Neural cell (in vitro differentiated cells): ENCODE results near the gene TFB1M. TPM values are rescaled to one million over a fixed set of nuclear protein-coding genes. Genes with fewer than 3 reads are reported as not detected.

Experiments
- H2AFZ ChIP-seq: fragments of 200-600, 300-800 bp; sonication (generic), shearing (Covaris generic); 2 replicates; pipeline ENCODE4 v1.6.0; 2014; ENCODE audit warnings: low read depth, mild to moderate bottlenecking, antibody characterized with exemption, low read length, moderate library complexity
- H3F3A ChIP-seq: fragments of 200-600 bp; shearing (Covaris generic); 2 replicates; pipeline ENCODE4 v1.6.1; 2016; ENCODE audit warnings: mild to moderate bottlenecking, moderate library complexity, mixed read lengths, antibody characterized with exemption, low read length; ENCODE audit not compliant: insufficient read depth, poor library complexity, severe bottlenecking
- H3K27ac ChIP-seq: fragments of 200-600, 300-800 bp; sonication (generic), shearing (Covaris generic); 2 replicates; pipeline ENCODE4 v1.5.1; 2014; ENCODE audit warnings: mild to moderate bottlenecking, low read length, moderate library complexity
- H3K27me3 ChIP-seq: fragments of 300-800, 200-600 bp; sonication (generic), shearing (Covaris generic); 2 replicates; pipeline ENCODE4 v1.6.0; 2014; ENCODE audit warnings: mild to moderate bottlenecking, low read depth, low read length, moderate library complexity; ENCODE audit not compliant: insufficient read depth
- H3K36me3 ChIP-seq: fragments of 300-800, 200-600 bp; sonication (generic), shearing (Covaris generic); 2 replicates; pipeline ENCODE4 v1.5.1; 2014; ENCODE audit warnings: mild to moderate bottlenecking, antibody characterized with exemption, low read length, moderate library complexity; ENCODE audit not compliant: insufficient read depth
- H3K4me2 ChIP-seq: fragments of 300-800, 200-600 bp; sonication (generic), shearing (Covaris generic); 2 replicates; pipeline ENCODE4 v1.6.0; 2014; ENCODE audit warnings: mild to moderate bottlenecking, low read length
- H3K4me3 ChIP-seq: fragments of 300-800, 200-600 bp; sonication (generic), shearing (Covaris generic); 2 replicates; pipeline ENCODE4 v1.5.1; 2014; ENCODE audit warnings: mild to moderate bottlenecking, low read length, moderate library complexity
- H3K79me2 ChIP-seq: fragments of 200-600 bp; shearing (Covaris generic); replicated peaks from 2 replicates; pipeline ENCODE4 v1.6.0; 2014; ENCODE audit warnings: mild to moderate bottlenecking, low read length, moderate library complexity; ENCODE audit not compliant: insufficient read depth
- H3K9ac ChIP-seq: fragments of 300-800, 200-600 bp; sonication (generic), shearing (Covaris generic); 2 replicates; pipeline ENCODE4 v1.6.1; 2016; ENCODE audit warnings: mild to moderate bottlenecking, low read length, mixed read lengths
- H3K9me2 ChIP-seq: fragments of 200-600 bp; shearing (Covaris generic); 2 replicates; pipeline ENCODE4 v1.6.1; 2016; ENCODE audit warnings: mild to moderate bottlenecking, low read length, mixed read lengths; ENCODE audit not compliant: insufficient read depth
- H3K9me3 ChIP-seq: fragments of 200-600, 300-800 bp; sonication (generic), shearing (Covaris generic); 2 replicates; pipeline ENCODE4 v1.6.1; 2016; ENCODE audit warnings: mild to moderate bottlenecking, mixed run types, low read length, moderate library complexity, mixed read lengths
- H4K20me1 ChIP-seq: fragments of 200-600 bp; shearing (Covaris generic); 2 replicates; pipeline ENCODE4 v1.6.1; 2016; ENCODE audit warnings: mild to moderate bottlenecking, mixed run types; ENCODE audit not compliant: insufficient read depth
- EP300 ChIP-seq: fragments of 450-650 bp; conservative IDR thresholded peaks from 2 replicates; pipeline ENCODE4 v1.6.1; 2014; ENCODE audit warnings: antibody characterized with exemption, mild to moderate bottlenecking, moderate library complexity; ENCODE audit not compliant: poor library complexity, severe bottlenecking
- EZH2 ChIP-seq: fragments of 200-600, 300-800 bp; shearing (Covaris generic), sonication (generic); IDR thresholded peaks from 2 replicates; pipeline ENCODE4 v1.6.1; 2014; ENCODE audit warnings: antibody characterized with exemption, low read length, borderline replicate concordance, mild to moderate bottlenecking; ENCODE audit not compliant: insufficient read depth, poor library complexity, severe bottlenecking
- MXI1 ChIP-seq: fragments of 450-650 bp; conservative IDR thresholded peaks from 2 replicates; pipeline ENCODE4 v1.6.1; 2014; ENCODE audit warnings: antibody characterized with exemption, mild to moderate bottlenecking; ENCODE audit not compliant: poor library complexity, severe bottlenecking
- POLR2AphosphoS5 ChIP-seq: IDR thresholded peaks from 2 replicates; pipeline ENCODE4 v1.6.1; 2012
- RAD21 ChIP-seq: fragments of 450-650 bp; conservative IDR thresholded peaks from 2 replicates; pipeline ENCODE4 v1.6.1; 2014; ENCODE audit warnings: antibody characterized with exemption, mild to moderate bottlenecking, moderate library complexity
- SMC3 ChIP-seq: fragments of 450-650 bp; conservative IDR thresholded peaks from 2 replicates; pipeline ENCODE4 v1.6.1; 2014; ENCODE audit warnings: antibody characterized with exemption, mild to moderate bottlenecking, moderate library complexity; ENCODE audit not compliant: poor library complexity
- TAF1 ChIP-seq: IDR thresholded peaks from 2 replicates; pipeline ENCODE4 v1.6.1; 2012; ENCODE audit warnings: low read depth
- polyA plus RNA-seq: library from polyadenylated mRNA; depleted of rRNA; stranded (reverse); fragments of >200 nt; gene quantifications from 2 replicates; pipeline ENCODE4 v1.2.3, GENCODE V29; 2014
- TF ChIP-seq, protein P1 (sequence below): fragments of 450-650 bp; IDR thresholded peaks from 2 replicates; pipeline ENCODE4 v1.5.1; 2014; ENCODE audit warnings: antibody characterized with exemption, mild to moderate bottlenecking, moderate library complexity; ENCODE audit not compliant: poor library complexity, severe bottlenecking
- TF ChIP-seq, protein P2 (sequence below): IDR thresholded peaks from 2 replicates; pipeline ENCODE4 v1.6.1; 2012; ENCODE audit warnings: borderline replicate concordance

TFB1M gene
- polyA plus RNA-seq, 1 donor from 2014 or later = 15.5 TPM

DNA sequence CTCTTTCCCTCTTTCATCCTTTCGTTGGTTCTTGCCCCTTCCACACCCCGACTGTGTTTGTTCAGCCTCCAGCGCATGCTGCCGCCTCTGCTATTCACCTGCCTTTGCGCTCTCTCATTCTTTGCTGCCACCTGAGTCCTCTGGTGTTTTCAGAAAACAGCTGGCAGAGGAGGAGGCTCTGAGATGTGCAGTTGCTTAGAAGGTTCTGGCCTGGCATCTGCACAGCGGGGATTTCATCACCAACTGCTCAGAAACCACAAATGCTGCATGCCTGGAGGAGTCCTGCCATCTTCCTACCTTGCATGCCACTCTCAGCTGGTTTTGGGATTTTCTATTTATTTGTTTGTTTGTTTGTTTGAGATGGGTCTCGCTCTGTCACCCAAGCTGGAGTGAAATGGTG, 89.7 kb downstream of the TFB1M start:
- Histone ChIP-seq H3K9me2 (no peaks in the 10 kb centered on the region), H4K20me1 (no peaks in the 10 kb centered on the region), H3K27me3 (no peaks in the 10 kb centered on the region), H2AFZ (no peak overlapping the region), H3K27ac (no peak overlapping the region), H3K9ac (no peak overlapping the region), H3K4me2 (no peak overlapping the region), H3K36me3 (no peaks in the 10 kb centered on the region), H3F3A (peaks cover 3% of the 10 kb centered on the region), H3K9me3 (no peaks in the 10 kb centered on the region), H3K79me2 (peaks cover 52% of the 10 kb centered on the region), H3K4me3 (no peak overlapping the region)
- TF ChIP-seq MXI1 (no peak), TAF1 (no peak), RAD21 (no peak), EP300 (no peak), SMC3 (no peak)

DNA sequence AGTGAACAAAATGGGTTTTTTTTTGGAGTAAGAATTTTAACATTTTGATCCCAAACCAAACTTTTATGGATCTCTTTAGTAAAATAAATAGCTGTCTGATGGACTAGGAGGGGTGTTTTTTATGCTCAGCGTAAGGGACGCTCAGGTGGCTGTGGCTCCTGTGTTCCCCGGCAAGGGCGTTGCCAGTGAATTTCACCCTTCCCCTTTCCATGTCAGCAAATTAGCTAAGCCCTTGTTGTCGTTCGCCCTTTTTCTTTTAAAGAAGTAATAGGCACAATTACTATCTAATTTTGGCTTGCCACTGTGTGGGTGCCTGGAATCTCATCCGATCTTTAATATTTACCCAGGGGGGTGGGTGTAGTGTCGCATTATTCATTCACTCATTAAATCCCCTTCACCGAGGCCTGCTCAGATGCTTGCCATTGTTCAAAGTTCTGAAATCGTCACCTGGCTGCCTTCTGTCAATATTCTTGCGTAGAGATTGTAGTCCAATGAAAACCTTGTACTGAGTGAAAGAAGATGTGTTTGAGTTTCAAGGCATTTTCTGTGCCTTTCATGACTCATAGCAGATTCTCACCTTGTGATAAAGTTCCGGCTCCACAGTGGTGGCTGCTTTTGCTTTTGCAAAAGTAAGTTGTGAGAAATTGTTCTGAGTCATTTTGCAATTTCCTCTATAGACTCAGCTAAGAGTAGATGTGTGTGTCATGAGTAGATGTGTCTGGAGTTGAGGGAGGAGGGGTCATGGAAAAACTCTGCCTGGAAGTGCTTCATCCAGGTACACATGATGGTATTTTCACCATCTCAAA, 90.4 kb downstream of the TFB1M start:
- no peaks in the 10 kb centered on the region for H4K20me1 ChIP-seq
- H3K27ac ChIP-seq = no peak overlapping the region
- H2AFZ ChIP-seq = no peak overlapping the region
- H3K9me2 ChIP-seq = no peaks in the 10 kb centered on the region
- no peaks in the 10 kb centered on the region for H3K9me3 ChIP-seq
- no peaks in the 10 kb centered on the region for H3K27me3 ChIP-seq
- H3K4me2 ChIP-seq = no peak overlapping the region
- H3K79me2 ChIP-seq = peaks cover 60% of the 10 kb centered on the region
- H3K36me3 ChIP-seq = no peaks in the 10 kb centered on the region
- H3K9ac ChIP-seq = no peak overlapping the region
- peaks cover 3% of the 10 kb centered on the region for H3F3A ChIP-seq
- H3K4me3 ChIP-seq = no peak overlapping the region
- TF ChIP-seq, protein P1, sequence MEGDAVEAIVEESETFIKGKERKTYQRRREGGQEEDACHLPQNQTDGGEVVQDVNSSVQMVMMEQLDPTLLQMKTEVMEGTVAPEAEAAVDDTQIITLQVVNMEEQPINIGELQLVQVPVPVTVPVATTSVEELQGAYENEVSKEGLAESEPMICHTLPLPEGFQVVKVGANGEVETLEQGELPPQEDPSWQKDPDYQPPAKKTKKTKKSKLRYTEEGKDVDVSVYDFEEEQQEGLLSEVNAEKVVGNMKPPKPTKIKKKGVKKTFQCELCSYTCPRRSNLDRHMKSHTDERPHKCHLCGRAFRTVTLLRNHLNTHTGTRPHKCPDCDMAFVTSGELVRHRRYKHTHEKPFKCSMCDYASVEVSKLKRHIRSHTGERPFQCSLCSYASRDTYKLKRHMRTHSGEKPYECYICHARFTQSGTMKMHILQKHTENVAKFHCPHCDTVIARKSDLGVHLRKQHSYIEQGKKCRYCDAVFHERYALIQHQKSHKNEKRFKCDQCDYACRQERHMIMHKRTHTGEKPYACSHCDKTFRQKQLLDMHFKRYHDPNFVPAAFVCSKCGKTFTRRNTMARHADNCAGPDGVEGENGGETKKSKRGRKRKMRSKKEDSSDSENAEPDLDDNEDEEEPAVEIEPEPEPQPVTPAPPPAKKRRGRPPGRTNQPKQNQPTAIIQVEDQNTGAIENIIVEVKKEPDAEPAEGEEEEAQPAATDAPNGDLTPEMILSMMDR = no peak
- no peak for TF ChIP-seq RAD21
- TF ChIP-seq MXI1 = no peak
- TF ChIP-seq EP300 = no peak
- no peak for TF ChIP-seq EZH2
- no peak for TF ChIP-seq SMC3
- no peak for TF ChIP-seq TAF1
- TF ChIP-seq, protein P2, sequence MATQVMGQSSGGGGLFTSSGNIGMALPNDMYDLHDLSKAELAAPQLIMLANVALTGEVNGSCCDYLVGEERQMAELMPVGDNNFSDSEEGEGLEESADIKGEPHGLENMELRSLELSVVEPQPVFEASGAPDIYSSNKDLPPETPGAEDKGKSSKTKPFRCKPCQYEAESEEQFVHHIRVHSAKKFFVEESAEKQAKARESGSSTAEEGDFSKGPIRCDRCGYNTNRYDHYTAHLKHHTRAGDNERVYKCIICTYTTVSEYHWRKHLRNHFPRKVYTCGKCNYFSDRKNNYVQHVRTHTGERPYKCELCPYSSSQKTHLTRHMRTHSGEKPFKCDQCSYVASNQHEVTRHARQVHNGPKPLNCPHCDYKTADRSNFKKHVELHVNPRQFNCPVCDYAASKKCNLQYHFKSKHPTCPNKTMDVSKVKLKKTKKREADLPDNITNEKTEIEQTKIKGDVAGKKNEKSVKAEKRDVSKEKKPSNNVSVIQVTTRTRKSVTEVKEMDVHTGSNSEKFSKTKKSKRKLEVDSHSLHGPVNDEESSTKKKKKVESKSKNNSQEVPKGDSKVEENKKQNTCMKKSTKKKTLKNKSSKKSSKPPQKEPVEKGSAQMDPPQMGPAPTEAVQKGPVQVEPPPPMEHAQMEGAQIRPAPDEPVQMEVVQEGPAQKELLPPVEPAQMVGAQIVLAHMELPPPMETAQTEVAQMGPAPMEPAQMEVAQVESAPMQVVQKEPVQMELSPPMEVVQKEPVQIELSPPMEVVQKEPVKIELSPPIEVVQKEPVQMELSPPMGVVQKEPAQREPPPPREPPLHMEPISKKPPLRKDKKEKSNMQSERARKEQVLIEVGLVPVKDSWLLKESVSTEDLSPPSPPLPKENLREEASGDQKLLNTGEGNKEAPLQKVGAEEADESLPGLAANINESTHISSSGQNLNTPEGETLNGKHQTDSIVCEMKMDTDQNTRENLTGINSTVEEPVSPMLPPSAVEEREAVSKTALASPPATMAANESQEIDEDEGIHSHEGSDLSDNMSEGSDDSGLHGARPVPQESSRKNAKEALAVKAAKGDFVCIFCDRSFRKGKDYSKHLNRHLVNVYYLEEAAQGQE = no peak
- no peak for TF ChIP-seq POLR2AphosphoS5
